RWPE1 (cell line): ENCODE measurements around the gene RARB.

Experiments
- CTCF ChIA-PET: fragments of 350-600 bp; sonication (Branson Sonifier 250); formaldehyde crosslinking; extraction: SDS; loops from one replicate; lab custom pipeline; 2021; lab: Yijun Ruan, JAX
- POLR2A ChIA-PET: fragments of 400-600 bp; formaldehyde crosslinking; extraction: SDS; loops from one replicate; lab custom pipeline; 2020; ENCODE audit warnings: antibody characterized with exemption; ENCODE audit not compliant: low non-redundant PET; lab: Yijun Ruan, JAX
- DNase-seq: peaks from one replicate; pipeline ENCODE4 v3.0.0; 2012; ENCODE audit warnings: low spot score
- H3K27ac ChIP-seq: fragments of 450-650 bp; 2 replicates; pipeline ENCODE4 v1.5.1; 2017
- CTCF ChIP-seq: fragments of 450-650 bp; conservative IDR thresholded peaks from 2 replicates; pipeline ENCODE4 v1.5.1; 2017; ENCODE audit warnings: low read depth, mild to moderate bottlenecking

The RARB gene

GRCh38 chr3:25497096-25497495 is 69.0 kb downstream of the RARB start:
- H3K27ac ChIP-seq: no peak overlapping the region
- TF ChIP-seq CTCF: no peak
- ChIA-PET POLR2A (no interaction called here), CTCF (no interaction called here)
- no peak for DNase-seq

GRCh38 chr3:25500706-25501210 is 72.7 kb downstream of the RARB start:
- no peak for DNase-seq
- no peak overlapping the region for H3K27ac ChIP-seq
- POLR2A ChIA-PET: no interaction called here
- TF ChIP-seq CTCF: no peak
- CTCF ChIA-PET: no interaction called here

GRCh38 chr3:25502233-25502632 is 74.2 kb downstream of the RARB start:
- TF ChIP-seq CTCF: no peak
- no peak for DNase-seq
- ChIA-PET CTCF (no interaction called here), POLR2A (no interaction called here)
- no peak overlapping the region for H3K27ac ChIP-seq

GRCh38 chr3:25503898-25504301 is 75.8 kb downstream of the RARB start:
- H3K27ac ChIP-seq: no peak overlapping the region
- ChIA-PET POLR2A (no interaction called here), CTCF (no interaction called here)
- no peak for DNase-seq
- TF ChIP-seq CTCF: no peak

GRCh38 chr3:25505581-25505980 is 77.5 kb downstream of the RARB start:
- no peak for TF ChIP-seq CTCF
- ChIA-PET POLR2A (no interaction called here), CTCF (no interaction called here)
- no peak for DNase-seq
- H3K27ac ChIP-seq: no peak overlapping the region

GRCh38 chr3:25507811-25508210 is 79.7 kb downstream of the RARB start:
- TF ChIP-seq CTCF: no peak
- DNase-seq: no peak
- H3K27ac ChIP-seq: no peak overlapping the region
- CTCF ChIA-PET: no interaction called here
- POLR2A ChIA-PET: no interaction called here
